HepG2 (cell line): ENCODE measurements around the gene DTYMK. TPM values are rescaled to one million over a fixed set of nuclear protein-coding genes. Genes with fewer than 3 reads are reported as not detected.

ENCODE experiments used
- AGO2 ChIP-seq: fragments of 200-400 bp; formaldehyde crosslinking; optimal IDR thresholded peaks from 2 replicates; pipeline ENCODE3; 2017; ENCODE audit warnings: mild to moderate bottlenecking, low read depth, low read length, moderate library complexity
- ARHGAP35 ChIP-seq: sonication (generic); formaldehyde crosslinking; IDR thresholded peaks from 2 replicates; pipeline ENCODE4 v1.9.0; 2022; ENCODE audit warnings: mild to moderate bottlenecking, inconsistent platforms, moderate library complexity, missing genetic modification reagents, borderline replicate concordance
- ELF4 ChIP-seq: sonication (generic); formaldehyde crosslinking; IDR thresholded peaks from 2 replicates; pipeline ENCODE4 v1.5.0; 2020; ENCODE audit warnings: missing genetic modification reagents, mild to moderate bottlenecking, moderate library complexity, borderline replicate concordance
- GATAD1 ChIP-seq: IDR thresholded peaks from 2 replicates; pipeline ENCODE4 v1.6.1; 2016; ENCODE audit warnings: missing genetic modification reagents, missing compliant biosample characterization
- IKZF5 ChIP-seq: IDR thresholded peaks from 2 replicates; pipeline ENCODE4 v1.6.1; 2018; ENCODE audit warnings: missing genetic modification reagents, mild to moderate bottlenecking, missing compliant biosample characterization
- LBX2 ChIP-seq: sonication (generic); formaldehyde crosslinking; IDR thresholded peaks from 2 replicates; pipeline ENCODE4 v1.5.0; 2020; ENCODE audit warnings: missing genetic modification reagents, mild to moderate bottlenecking, borderline replicate concordance
- NFKB2 ChIP-seq: sonication (generic); formaldehyde crosslinking; IDR thresholded peaks from 2 replicates; pipeline ENCODE4 v1.4.0; 2020; ENCODE audit warnings: missing genetic modification reagents, borderline replicate concordance
- NR2F6 ChIP-seq, 2 experiments: IDR thresholded peaks; 2 replicates each; pipeline ENCODE4 v1.6.1; 2016; ENCODE audit warnings: antibody characterized with exemption in 1 of 2, mild to moderate bottlenecking in 1 of 2
- PHF8 ChIP-seq: sonication (generic); formaldehyde crosslinking; IDR thresholded peaks from 2 replicates; pipeline ENCODE4 v1.5.0; 2020; ENCODE audit warnings: missing genetic modification reagents
- RBFOX2 ChIP-seq: fragments of 200-400 bp; formaldehyde crosslinking; IDR thresholded peaks from 2 replicates; pipeline ENCODE4 v1.6.1; 2017; ENCODE audit warnings: low read depth, mild to moderate bottlenecking, low read length
- TFDP1 ChIP-seq: IDR thresholded peaks from 2 replicates; pipeline ENCODE4 v1.6.1; 2016; ENCODE audit warnings: missing compliant biosample characterization, missing genetic modification reagents, borderline replicate concordance
- UBTF ChIP-seq: sonication (generic); formaldehyde crosslinking; IDR thresholded peaks from 2 replicates; pipeline ENCODE4 v1.4.0; 2020; ENCODE audit warnings: mild to moderate bottlenecking, missing genetic modification reagents
- ZBED4 ChIP-seq: sonication (generic); formaldehyde crosslinking; IDR thresholded peaks from 2 replicates; pipeline ENCODE4 v1.4.0; 2020; ENCODE audit warnings: missing genetic modification reagents, borderline replicate concordance
- ZBTB14 ChIP-seq: sonication (generic); formaldehyde crosslinking; IDR thresholded peaks from 2 replicates; pipeline ENCODE4 v1.4.0; 2020; ENCODE audit warnings: missing genetic modification reagents
- ZBTB21 ChIP-seq: sonication (generic); formaldehyde crosslinking; IDR thresholded peaks from 2 replicates; pipeline ENCODE4 v1.4.0; 2020; ENCODE audit warnings: missing genetic modification reagents
- ZFAT ChIP-seq: sonication (generic); formaldehyde crosslinking; conservative IDR thresholded peaks from 2 replicates; pipeline ENCODE4 v1.8.1; 2023; ENCODE audit warnings: missing genetic modification reagents, inconsistent platforms
- polyA plus RNA-seq, 8 experiments: library from polyadenylated mRNA; depleted of rRNA in 3 of 8; stranded (reverse) in 7 of 8; unstranded in 1 of 8; fragments of >200 nt; fragmentation: Illumina TruSeq in 4 of 8; extraction: Trizol in 4 of 8; gene quantifications; 2 replicates each; pipeline versions ENCODE4 v1.2.1 to v1.2.3, GENCODE V29; 2011 to 2016; ENCODE audit warnings: low read depth in 4 of 8, missing spikeins in 1 of 8, mixed read lengths in 1 of 8; ENCODE audit not compliant: insufficient read depth in 1 of 8
- total RNA-seq, 5 experiments: library from RNA; depleted of rRNA; stranded (reverse); fragments of >200 nt; fragmentation: Illumina TruSeq; extraction: Trizol; gene quantifications; 2 replicates each; pipeline ENCODE4 v1.2.3, GENCODE V29; 2016; ENCODE audit warnings: low read depth in 1 of 5

Gene DTYMK
- total and polyA plus RNA-seq, 2 of the 13 experiments (the other 11 are each of a cell fraction or from before 2014, with no cell fraction given): 57.5 to 134 TPM

- TF ChIP-seq UBTF (CRISPR knock-in tag) (peak; percentile 74; the same call in 1 of the 2 replicates), AGO2 (peak; percentile 99), ZBTB14 (peak; percentile 79), NFKB2 (CRISPR knock-in tag) (peak; percentile 86; the same call in 1 of the 2 replicates), ARHGAP35 (CRISPR knock-in tag) (peak; percentile 71; the same call in 1 of the 2 replicates), ELF4 (CRISPR knock-in tag) (no peak), GATAD1 (CRISPR knock-in tag) (peak; percentile 7; the same call in 1 of the 2 replicates), NR2F6 (IDR thresholded peaks at IDR 0.05) (no peak), NR2F6 (CRISPR knock-in tag; IDR thresholded peaks at IDR 0.05) (0 out of 2 replicates have a peak, but pooled peaks have one; percentile 44), IKZF5 (peak; percentile 32; the same call in 1 of the 2 replicates), RBFOX2 (peak; percentile 98), ZBED4 (peak; percentile 80; the same call in 1 of the 2 replicates), TFDP1 (CRISPR knock-in tag) (peak; percentile 90), ZFAT (CRISPR knock-in tag) (peak; percentile 78; the same call in 1 of the 2 replicates), PHF8 (CRISPR knock-in tag) (peak; percentile 61), LBX2 (CRISPR knock-in tag) (peak; percentile 95), ZBTB21 (0 out of 2 replicates have a peak, but pooled peaks have one; percentile 1)
Measured at GRCh38 chr2:241701399-241702154, 15.0 kb upstream of the DTYMK start, which contains the start of gene ING5 (continued).
